Frontal cortex (tissue), 4 donors: Measurements from ENCODE around the gene PRR16. TPM values are rescaled to one million over a fixed set of nuclear protein-coding genes. Genes with fewer than 3 reads are reported as not detected.

Source experiments
- DNase-seq, 2 donors: peaks; one replicate each; pipeline ENCODE4 v3.0.0; 2012; ENCODE audit warnings: low spot score in 2 of 2
- FAIRE-seq: peaks from 2 replicates; lab custom pipeline; 2012; peaks lifted over from hg19 to GRCh38; lab: Jason Lieb, UNC
- total RNA-seq: library from RNA; depleted of rRNA; stranded (reverse); fragments of >200 nt; gene quantifications from one replicate; pipeline ENCODE4 v1.2.3, GENCODE V29; 2014
- donor health status: control.
- donor health status: control.
- donor health status: control.

The PRR16 gene
- total RNA-seq, 1 donor from 2014 or later = 1.2 TPM

GRCh38 chr5:120621339-120621738 lies 157.2 kb downstream of the PRR16 start:
- DNase-seq (no peak), FAIRE-seq (no peak)

GRCh38 chr5:120624021-120624563 lies 160.0 kb downstream of the PRR16 start:
- FAIRE-seq = no peak
- DNase-seq = no peak

- DNase-seq = no peak
- FAIRE-seq = no peak
Measured at GRCh38 chr5:120628156-120628555, 164.1 kb downstream of the PRR16 start.

- FAIRE-seq = no peak
- DNase-seq = no peak
Measured at GRCh38 chr5:120630550-120630949, 166.4 kb downstream of the PRR16 start.

GRCh38 chr5:120631611-120632010 lies 167.5 kb downstream of the PRR16 start:
- DNase-seq = no peak
- FAIRE-seq = no peak

- FAIRE-seq (no peak), DNase-seq (no peak)
Measured at GRCh38 chr5:120632430-120632829, 168.3 kb downstream of the PRR16 start.

GRCh38 chr5:120638449-120638848 lies 174.3 kb downstream of the PRR16 start:
- DNase-seq (no peak), FAIRE-seq (no peak)

- FAIRE-seq = no peak
- no peak for DNase-seq
Measured at GRCh38 chr5:120640778-120641177, 176.7 kb downstream of the PRR16 start.

GRCh38 chr5:120644516-120644915 lies 180.4 kb downstream of the PRR16 start:
- FAIRE-seq = no peak
- DNase-seq = no peak

- no peak for DNase-seq
Measured at GRCh38 chr5:120655828-120656435, 191.8 kb downstream of the PRR16 start.

GRCh38 chr5:120657104-120657503 lies 193.0 kb downstream of the PRR16 start:
- DNase-seq (no peak), FAIRE-seq (no peak)

More at GRCh38 chr5:120655828-120656435, 191.8 kb downstream of the PRR16 start:
- FAIRE-seq = no peak

GRCh38 chr5:120677481-120677880 lies 213.4 kb downstream of the PRR16 start:
- DNase-seq = no peak

GRCh38 chr5:120678279-120678678 lies 214.2 kb downstream of the PRR16 start:
- no peak for FAIRE-seq

More at GRCh38 chr5:120677481-120677880, 213.4 kb downstream of the PRR16 start:
- no peak for FAIRE-seq

GRCh38 chr5:120682851-120683250 lies 218.8 kb downstream of the PRR16 start:
- DNase-seq (no peak), FAIRE-seq (no peak)

More at GRCh38 chr5:120678279-120678678, 214.2 kb downstream of the PRR16 start:
- DNase-seq = no peak

GRCh38 chr5:120683580-120683979 lies 219.5 kb downstream of the PRR16 start:
- FAIRE-seq (no peak), DNase-seq (no peak)

- FAIRE-seq = no peak
- no peak for DNase-seq
Measured at GRCh38 chr5:120684213-120684612, 220.1 kb downstream of the PRR16 start.

- FAIRE-seq (no peak), DNase-seq (no peak)
Measured at GRCh38 chr5:120684749-120685415, 220.8 kb downstream of the PRR16 start.

GRCh38 chr5:120690621-120691407 lies 226.7 kb downstream of the PRR16 start:
- DNase-seq = no peak
- FAIRE-seq = no peak

GRCh38 chr5:120692325-120692724 lies 228.2 kb downstream of the PRR16 start:
- no peak for FAIRE-seq
- no peak for DNase-seq

- no peak for FAIRE-seq
- DNase-seq = no peak
Measured at GRCh38 chr5:120695368-120695880, 231.3 kb downstream of the PRR16 start.
